ENCODE results near the gene SRGAP3. TPM values are rescaled to one million over a fixed set of nuclear protein-coding genes. Genes with fewer than 3 reads are reported as not detected.

SRGAP3 gene
- total RNA-seq, 1 experiment from 2014 or later, result 1.3 TPM

- no peaks in the 10 kb centered on the region for H3K9me2 ChIP-seq (replicated peaks; ENCODE audit: insufficient read depth, low read length)
- H3K9ac ChIP-seq (ENCODE audit: low read length), result no peak overlapping the region
- H3K79me2 ChIP-seq (ENCODE audit: low read length), result peaks cover 88% of the 10 kb centered on the region
- H3K27me3 ChIP-seq (ENCODE audit: low read length), result no peaks in the 10 kb centered on the region
- no peaks in the 10 kb centered on the region; the same call in none of the 2 replicates for H4K20me1 ChIP-seq (ENCODE audit: insufficient read depth, low read depth, low read length)
- H3K4me2 ChIP-seq (ENCODE audit: low read depth, low read length, poor library complexity, severe bottlenecking), result no peak overlapping the region
- H2AFZ ChIP-seq (ENCODE audit: low read length), result no peak overlapping the region
- DNase-seq, result no peak
- H3K4me1 ChIP-seq (ENCODE audit: low read length), result peaks cover 12% of the 10 kb centered on the region
- H3K27ac ChIP-seq (ENCODE audit: low read length), result no peak overlapping the region
- H3K4me3 ChIP-seq (ENCODE audit: low read length), result no peak overlapping the region
- H3K36me3 ChIP-seq (ENCODE audit: insufficient read depth, low read length), result peaks cover 64% of the 10 kb centered on the region
- no peaks in the 10 kb centered on the region for H3K9me3 ChIP-seq (ENCODE audit: low read length)
These were observed 303.4 kb downstream of the SRGAP3 start for GRCh38 chr3:8945890-8946600.

- Histone ChIP-seq H2AFZ (ENCODE audit: low read length) (no peak overlapping the region), H3K4me2 (ENCODE audit: low read depth, low read length, poor library complexity, severe bottlenecking) (no peak overlapping the region), H3K9me2 (replicated peaks; ENCODE audit: insufficient read depth, low read length) (no peaks in the 10 kb centered on the region), H3K9me3 (ENCODE audit: low read length) (no peaks in the 10 kb centered on the region), H3K9ac (ENCODE audit: low read length) (no peak overlapping the region), H3K4me1 (ENCODE audit: low read length) (no peaks in the 10 kb centered on the region), H3K27ac (ENCODE audit: low read length) (no peak overlapping the region), H3K27me3 (ENCODE audit: low read length) (no peaks in the 10 kb centered on the region), H3K79me2 (ENCODE audit: low read length) (peaks cover 69% of the 10 kb centered on the region), H3K4me3 (ENCODE audit: low read length) (no peak overlapping the region), H3K36me3 (ENCODE audit: insufficient read depth, low read length) (peaks cover 63% of the 10 kb centered on the region), H4K20me1 (ENCODE audit: insufficient read depth, low read depth, low read length) (no peaks in the 10 kb centered on the region)
- DNase-seq, result no peak
These were observed 306.5 kb downstream of the SRGAP3 start for GRCh38 chr3:8942746-8943488.

DNA sequence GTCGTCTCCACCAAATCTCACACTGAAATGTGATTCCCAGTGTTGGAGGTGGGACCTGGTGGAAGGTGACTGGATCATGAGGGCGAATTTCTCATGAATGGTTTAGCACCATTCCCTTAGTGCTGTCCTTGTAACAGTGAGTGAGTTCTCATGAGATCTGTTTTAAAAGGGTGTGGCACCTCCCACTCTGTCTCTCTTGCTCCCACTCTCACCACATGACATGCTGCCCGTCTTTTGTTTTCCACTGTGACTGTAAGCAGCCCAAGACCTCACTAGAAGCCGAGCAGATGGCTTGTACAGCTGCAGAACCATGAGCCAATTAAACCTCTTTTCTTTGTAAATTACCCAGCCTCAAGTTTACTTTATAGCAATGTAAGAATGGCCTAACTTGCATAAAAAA is 307.3 kb downstream of the SRGAP3 start:
- Histone ChIP-seq H3K4me3 (ENCODE audit: low read length) (no peak overlapping the region), H3K27ac (ENCODE audit: low read length) (no peak overlapping the region)

GRCh38 chr3:8938021-8938420 is 311.4 kb downstream of the SRGAP3 start:
- Histone ChIP-seq H3K9me2 (replicated peaks; ENCODE audit: insufficient read depth, low read length) (no peaks in the 10 kb centered on the region), H3K4me2 (ENCODE audit: low read depth, low read length, poor library complexity, severe bottlenecking) (no peak overlapping the region), H3K9me3 (ENCODE audit: low read length) (no peaks in the 10 kb centered on the region), H3K27me3 (ENCODE audit: low read length) (no peaks in the 10 kb centered on the region), H3K4me3 (ENCODE audit: low read length) (no peak overlapping the region), H3K27ac (ENCODE audit: low read length) (no peak overlapping the region; the same call in 1 of the 2 replicates), H4K20me1 (ENCODE audit: insufficient read depth, low read depth, low read length) (no peaks in the 10 kb centered on the region), H3K9ac (ENCODE audit: low read length) (no peak overlapping the region), H3K4me1 (ENCODE audit: low read length) (no peaks in the 10 kb centered on the region), H3K36me3 (ENCODE audit: insufficient read depth, low read length) (peaks cover 63% of the 10 kb centered on the region; the same call in 1 of the 2 replicates), H2AFZ (ENCODE audit: low read length) (no peak overlapping the region), H3K79me2 (ENCODE audit: low read length) (peaks cover 73% of the 10 kb centered on the region)
- peak; percentile 85 for DNase-seq

More for the DNA sequence above, 307.3 kb downstream of the SRGAP3 start:
- H2AFZ ChIP-seq (ENCODE audit: low read length), result no peak overlapping the region
- H3K9me3 ChIP-seq (ENCODE audit: low read length), result no peaks in the 10 kb centered on the region
- no peaks in the 10 kb centered on the region for H3K27me3 ChIP-seq (ENCODE audit: low read length)
- no peak for DNase-seq
- no peaks in the 10 kb centered on the region for H3K4me1 ChIP-seq (ENCODE audit: low read length)
- no peaks in the 10 kb centered on the region for H3K9me2 ChIP-seq (replicated peaks; ENCODE audit: insufficient read depth, low read length)
- peaks cover 63% of the 10 kb centered on the region for H3K36me3 ChIP-seq (ENCODE audit: insufficient read depth, low read length)
- peaks cover 69% of the 10 kb centered on the region for H3K79me2 ChIP-seq (ENCODE audit: low read length)
- H3K4me2 ChIP-seq (ENCODE audit: low read depth, low read length, poor library complexity, severe bottlenecking), result no peak overlapping the region
- no peaks in the 10 kb centered on the region for H4K20me1 ChIP-seq (ENCODE audit: insufficient read depth, low read depth, low read length)
- no peak overlapping the region for H3K9ac ChIP-seq (ENCODE audit: low read length)

DNA sequence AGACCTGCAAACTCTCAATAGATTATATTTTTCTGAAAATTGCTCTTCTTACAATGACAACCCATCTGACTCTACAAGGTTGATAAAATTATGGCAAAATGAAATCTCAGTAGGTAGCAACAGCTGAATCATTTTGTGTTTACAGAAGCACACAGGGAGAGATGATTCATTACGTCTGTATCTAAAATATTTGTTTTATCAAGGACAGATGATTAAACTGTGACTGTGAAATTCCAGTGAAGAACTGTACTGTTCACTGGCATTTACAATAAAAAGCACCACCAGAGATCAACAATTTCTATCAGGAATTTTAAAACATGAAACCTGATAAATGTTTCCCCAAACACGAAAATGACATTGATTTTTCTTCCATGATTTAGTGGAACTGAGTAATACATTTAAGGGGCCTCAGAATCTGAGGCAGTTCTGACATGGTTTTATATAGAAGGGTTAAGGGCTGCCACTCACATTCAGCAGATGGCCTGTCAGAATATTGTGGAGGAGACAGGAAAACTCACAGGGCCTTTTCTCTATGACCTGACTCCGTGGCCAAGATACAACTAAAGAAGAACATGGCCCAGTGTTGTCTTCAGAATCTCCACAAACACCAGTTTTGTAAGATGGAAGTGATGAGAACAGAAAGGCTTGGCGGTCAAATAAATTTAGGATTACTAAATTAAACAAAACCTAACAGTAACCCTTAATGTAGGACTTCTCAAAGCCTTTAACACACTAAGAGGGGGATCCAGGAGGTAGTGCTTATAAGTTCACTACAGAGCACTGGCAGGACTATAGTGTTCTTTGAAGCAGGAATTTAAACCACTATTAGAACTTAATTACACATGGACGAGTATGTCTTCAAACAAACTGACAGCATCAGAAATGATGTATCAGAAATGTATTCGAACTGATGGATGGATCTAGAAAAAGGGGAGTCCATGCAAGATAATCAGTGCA is 312.1 kb downstream of the SRGAP3 start:
- Histone ChIP-seq H3K4me2 (ENCODE audit: low read depth, low read length, poor library complexity, severe bottlenecking) (no peak overlapping the region), H4K20me1 (ENCODE audit: insufficient read depth, low read depth, low read length) (no peaks in the 10 kb centered on the region), H3K4me3 (ENCODE audit: low read length) (no peak overlapping the region), H3K27ac (ENCODE audit: low read length) (no peak overlapping the region), H3K9me2 (replicated peaks; ENCODE audit: insufficient read depth, low read length) (no peaks in the 10 kb centered on the region), H3K27me3 (ENCODE audit: low read length) (no peaks in the 10 kb centered on the region), H3K4me1 (ENCODE audit: low read length) (no peaks in the 10 kb centered on the region), H3K36me3 (ENCODE audit: insufficient read depth, low read length) (peaks cover 65% of the 10 kb centered on the region; the same call in 1 of the 2 replicates), H3K9ac (ENCODE audit: low read length) (no peak overlapping the region), H3K79me2 (ENCODE audit: low read length) (peaks cover 70% of the 10 kb centered on the region), H2AFZ (ENCODE audit: low read length) (no peak overlapping the region), H3K9me3 (ENCODE audit: low read length) (no peaks in the 10 kb centered on the region)
- no peak for DNase-seq

GRCh38 chr3:8932507-8932906 is 316.9 kb downstream of the SRGAP3 start:
- H3K4me1 ChIP-seq (ENCODE audit: low read length), result no peaks in the 10 kb centered on the region
- no peak overlapping the region for H3K4me3 ChIP-seq (ENCODE audit: low read length)
- peaks cover 76% of the 10 kb centered on the region for H3K36me3 ChIP-seq (ENCODE audit: insufficient read depth, low read length)
- no peak overlapping the region for H3K27ac ChIP-seq (ENCODE audit: low read length)
- H2AFZ ChIP-seq (ENCODE audit: low read length), result no peak overlapping the region
- H3K9me3 ChIP-seq (ENCODE audit: low read length), result no peaks in the 10 kb centered on the region
- no peak overlapping the region for H3K9ac ChIP-seq (ENCODE audit: low read length)
- peaks cover 94% of the 10 kb centered on the region for H3K79me2 ChIP-seq (ENCODE audit: low read length)
- no peaks in the 10 kb centered on the region for H4K20me1 ChIP-seq (ENCODE audit: insufficient read depth, low read depth, low read length)
- no peak overlapping the region for H3K4me2 ChIP-seq (ENCODE audit: low read depth, low read length, poor library complexity, severe bottlenecking)
- no peaks in the 10 kb centered on the region for H3K27me3 ChIP-seq (ENCODE audit: low read length)
- no peaks in the 10 kb centered on the region for H3K9me2 ChIP-seq (replicated peaks; ENCODE audit: insufficient read depth, low read length)
- no peak for DNase-seq

DNA sequence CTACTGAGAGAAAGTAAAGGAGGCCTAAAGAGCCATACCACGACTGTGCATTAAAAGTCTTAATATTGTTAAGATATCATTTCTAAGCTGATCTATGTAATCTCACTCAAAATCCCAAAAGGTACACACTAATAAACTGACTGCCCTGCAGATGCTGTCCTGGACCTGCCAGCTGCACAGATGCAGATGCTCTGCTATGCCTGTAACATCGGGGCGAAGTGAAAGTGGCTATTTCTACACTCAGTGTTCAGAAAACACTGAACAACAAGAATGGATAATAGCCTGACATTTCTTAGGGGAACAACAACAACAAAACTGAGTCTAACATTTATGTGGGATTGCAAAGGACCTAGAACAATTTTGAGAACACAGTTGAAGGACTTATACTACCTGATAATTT is 318.1 kb downstream of the SRGAP3 start:
- Histone ChIP-seq H3K4me2 (ENCODE audit: low read depth, low read length, poor library complexity, severe bottlenecking) (no peak overlapping the region), H3K4me3 (ENCODE audit: low read length) (no peak overlapping the region), H3K36me3 (ENCODE audit: insufficient read depth, low read length) (peaks cover 66% of the 10 kb centered on the region), H3K27ac (ENCODE audit: low read length) (no peak overlapping the region), H4K20me1 (ENCODE audit: insufficient read depth, low read depth, low read length) (no peaks in the 10 kb centered on the region), H3K9ac (ENCODE audit: low read length) (no peak overlapping the region), H2AFZ (ENCODE audit: low read length) (no peak overlapping the region), H3K9me2 (replicated peaks; ENCODE audit: insufficient read depth, low read length) (no peaks in the 10 kb centered on the region), H3K4me1 (ENCODE audit: low read length) (no peaks in the 10 kb centered on the region), H3K79me2 (ENCODE audit: low read length) (peaks cover 82% of the 10 kb centered on the region), H3K27me3 (ENCODE audit: low read length) (no peaks in the 10 kb centered on the region), H3K9me3 (ENCODE audit: low read length) (no peaks in the 10 kb centered on the region)
- DNase-seq, result no peak

Data from Karpas-422 (cell line).